ENCODE results near the gene GLO1. TPM values are rescaled to one million over a fixed set of nuclear protein-coding genes. Genes with fewer than 3 reads are reported as not detected.

GLO1 gene
- total and polyA plus RNA-seq, 9 of the 15 experiments (the other 6 are each of a cell fraction or from before 2014, with no cell fraction given), result 155 to 331 (median 203) TPM

- Histone ChIP-seq H3K27me3 (ENCODE audit: control insufficient read depth in 2 of 2, insufficient read depth in 2 of 2, low read length in 2 of 2) (no peaks in the 10 kb centered on the region), H3K9me1 (ENCODE audit: control insufficient read depth, insufficient read depth, low read length) (no peaks in the 10 kb centered on the region), H4K20me1 (replicated peaks; ENCODE audit: control insufficient read depth, insufficient read depth, low read length) (no peaks in the 10 kb centered on the region), H3K9me3 (replicated peaks; ENCODE audit: control insufficient read depth, insufficient read depth, low read depth, low read length) (no peaks in the 10 kb centered on the region), H3K4me2 (ENCODE audit: insufficient read depth, low read length) (peak overlapping the region; percentile 60), H3K27ac (ENCODE audit: extremely low read depth, low read depth, low read length) (no peak overlapping the region), H3K36me3 (ENCODE audit: control insufficient read depth, insufficient read depth, low read length) (no peaks in the 10 kb centered on the region; the same call in 2 of the 3 replicates), H3K4me1 (replicated peaks in 1 of 2; ENCODE audit: control insufficient read depth in 2 of 2, insufficient read depth in 2 of 2, low read length in 2 of 2) (peaks cover 0 to 8% of the 10 kb centered on the region in 2 experiments; a peak in 2 of 5 replicates), H2AFZ (ENCODE audit: low read depth, low read length) (0 out of 2 replicates have a peak overlapping the region, but pooled peaks have one; percentile 20), H3K4me3 (no peak overlapping the region), H3K9ac (ENCODE audit: insufficient read depth in 1 of 2, low read depth in 2 of 2, low read length in 2 of 2) (no peak overlapping the region), H3K79me2 (ENCODE audit: control insufficient read depth, insufficient read depth, low read length) (peaks cover 24% of the 10 kb centered on the region)
- intact Hi-C loops (cut with micrococcal nuclease), result no loop called here
- ChIA-PET POLR2A (interaction anchor here (0.6 to 2.4 kb wide), 5 partner anchors 8 to 41 kb away, joined by 3 to 12 read pairs (median 3); partner anchors contain the start of genes DNAH8 and GLO1), CTCF (ENCODE audit: low intra/inter-chr PET ratio) (no interaction called here)
- DNase-seq (ENCODE audit: extremely low read depth in 1 of 4, low spot score in 3 of 4) (peak in 1 of 4 experiments; percentile 46), ATAC-seq (no peak), FAIRE-seq (peak; percentile 54)
- TF ChIP-seq, protein P1, sequence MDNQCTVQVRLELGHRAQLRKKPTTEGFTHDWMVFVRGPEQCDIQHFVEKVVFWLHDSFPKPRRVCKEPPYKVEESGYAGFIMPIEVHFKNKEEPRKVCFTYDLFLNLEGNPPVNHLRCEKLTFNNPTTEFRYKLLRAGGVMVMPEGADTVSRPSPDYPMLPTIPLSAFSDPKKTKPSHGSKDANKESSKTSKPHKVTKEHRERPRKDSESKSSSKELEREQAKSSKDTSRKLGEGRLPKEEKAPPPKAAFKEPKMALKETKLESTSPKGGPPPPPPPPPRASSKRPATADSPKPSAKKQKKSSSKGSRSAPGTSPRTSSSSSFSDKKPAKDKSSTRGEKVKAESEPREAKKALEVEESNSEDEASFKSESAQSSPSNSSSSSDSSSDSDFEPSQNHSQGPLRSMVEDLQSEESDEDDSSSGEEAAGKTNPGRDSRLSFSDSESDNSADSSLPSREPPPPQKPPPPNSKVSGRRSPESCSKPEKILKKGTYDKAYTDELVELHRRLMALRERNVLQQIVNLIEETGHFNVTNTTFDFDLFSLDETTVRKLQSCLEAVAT (IDR thresholded peaks at IDR 0.05), result peak in 1 of 2 experiments; percentile 52; a peak in 1 of 4 replicates
- peak; percentile 39; the same call in 1 of the 2 replicates for TF ChIP-seq ESRRA (IDR thresholded peaks at IDR 0.05; ENCODE audit: borderline replicate concordance, low read depth)
- TF ChIP-seq TEAD1 (CRISPR knock-in tag; IDR thresholded peaks at IDR 0.05), result peak in 1 of 2 experiments; percentile 78; a peak in 2 of 4 replicates
- peak; percentile 56 for TF ChIP-seq GABPA (tag; conservative IDR thresholded peaks at IDR 0.05; ENCODE audit: low read depth)
- TF ChIP-seq TEAD4 (IDR thresholded peaks at IDR 0.05; ENCODE audit: low read length), result peak; percentile 52; the same call in 1 of the 2 replicates
- TF ChIP-seq TEAD4 (CRISPR knock-in tag; IDR thresholded peaks at IDR 0.05; ENCODE audit: borderline replicate concordance), result no peak
- no peak for TF ChIP-seq FOXA1 (IDR thresholded peaks at IDR 0.05; ENCODE audit: borderline replicate concordance)
- in situ Hi-C loops (cut with MboI), result no loop called here
- WGBS (ENCODE audit: insufficient coverage, low coverage, missing lambda C conversion rate), result 29% methylated on average over 4 of the region's 4 CpGs
- BruUV-seq (replicated peaks), result no TSS peak
Measured at GRCh38 chr6:38725414-38726183, 22.7 kb upstream of the GLO1 start.
